ENCODE measurements around the gene PCTP. TPM values are rescaled to one million over a fixed set of nuclear protein-coding genes. Genes with fewer than 3 reads are reported as not detected.

PCTP gene
- total RNA-seq, 1 donor from 2014 or later = 21.9 TPM

- ATAC-seq (no peak), DNase-seq (ENCODE audit: missing footprints) (no peak)
- intact Hi-C loops (cut with DNase I) = no loop called here
Measured at GRCh38 chr17:55723488-55723848, 27.4 kb upstream of the PCTP start.

GRCh38 chr17:55726440-55726839, 24.4 kb upstream of the PCTP start:
- DNase-seq (ENCODE audit: missing footprints) (no peak), ATAC-seq (no peak)
- intact Hi-C loops (cut with DNase I) = loop anchor here (5.0 kb wide), 1 partner anchor 86 kb away; no protein-coding TSS in a partner anchor

- intact Hi-C loops (cut with DNase I) = loop anchor here (5.0 kb wide), 1 partner anchor 85 kb away; no protein-coding TSS in a partner anchor
- DNase-seq (ENCODE audit: missing footprints) (no peak), ATAC-seq (no peak)
Measured at GRCh38 chr17:55727275-55727674, 23.6 kb upstream of the PCTP start.

- intact Hi-C loops (cut with DNase I) = loop anchor here (5.0 kb wide), 1 partner anchor 84 kb away; no protein-coding TSS in a partner anchor
- ATAC-seq = no peak
Measured at GRCh38 chr17:55727920-55728319, 22.9 kb upstream of the PCTP start.

GRCh38 chr17:55728361-55728760, 22.5 kb upstream of the PCTP start:
- intact Hi-C loops (cut with DNase I) = loop anchor here (5.0 kb wide), 1 partner anchor 84 kb away; no protein-coding TSS in a partner anchor
- no peak for ATAC-seq
- no peak for DNase-seq (ENCODE audit: missing footprints)

More at GRCh38 chr17:55727920-55728319, 22.9 kb upstream of the PCTP start:
- no peak for DNase-seq (ENCODE audit: missing footprints)

GRCh38 chr17:55728833-55729232, 22.0 kb upstream of the PCTP start:
- ATAC-seq (no peak), DNase-seq (ENCODE audit: missing footprints) (no peak)
- intact Hi-C loops (cut with DNase I) = loop anchor here (5.0 kb wide), 1 partner anchor 83 kb away; no protein-coding TSS in a partner anchor

GRCh38 chr17:55729484-55729883, 21.4 kb upstream of the PCTP start:
- DNase-seq (ENCODE audit: missing footprints) (no peak), ATAC-seq (no peak)
- intact Hi-C loops (cut with DNase I) = loop anchor here (5.0 kb wide), 1 partner anchor 83 kb away; no protein-coding TSS in a partner anchor

GRCh38 chr17:55730380-55730779, 20.5 kb upstream of the PCTP start:
- intact Hi-C loops (cut with DNase I) = loop anchor here (5.0 to 10.0 kb wide), 2 partner anchors 308 to 446 kb away; partner anchors contain the start of gene MMD
- no peak for DNase-seq (ENCODE audit: missing footprints)
- ATAC-seq = no peak

- DNase-seq (ENCODE audit: missing footprints) = no peak
- intact Hi-C loops (cut with DNase I) = loop anchor here (5.0 to 10.0 kb wide), 2 partner anchors 309 to 446 kb away; partner anchors contain the start of gene MMD
- peak; percentile 47 for ATAC-seq
Measured at GRCh38 chr17:55730808-55731207, 20.0 kb upstream of the PCTP start.

- intact Hi-C loops (cut with DNase I) = loop anchor here (2.0 to 10.0 kb wide), 3 partner anchors 19 to 447 kb away; partner anchors contain the start of genes MMD and PCTP
- DNase-seq (ENCODE audit: missing footprints) (peak; percentile 82), ATAC-seq (peak; percentile 91)
Measured at GRCh38 chr17:55731586-55732250, 19.1 kb upstream of the PCTP start.

GRCh38 chr17:55734128-55734781, 16.6 kb upstream of the PCTP start:
- intact Hi-C loops (cut with DNase I) = loop anchor here (5.0 to 10.0 kb wide), 2 partner anchors 312 to 449 kb away; partner anchors contain the start of gene MMD
- ATAC-seq = no peak
- DNase-seq (ENCODE audit: missing footprints) = no peak

GRCh38 chr17:55735731-55736405, 15.0 kb upstream of the PCTP start:
- DNase-seq (ENCODE audit: missing footprints) (no peak), ATAC-seq (no peak)
- intact Hi-C loops (cut with DNase I) = loop anchor here (10.0 kb wide), 1 partner anchor 451 kb away; no protein-coding TSS in a partner anchor

- ATAC-seq (no peak), DNase-seq (ENCODE audit: missing footprints) (no peak)
- intact Hi-C loops (cut with DNase I) = loop anchor here (10.0 kb wide), 1 partner anchor 453 kb away; no protein-coding TSS in a partner anchor
Measured at GRCh38 chr17:55737976-55738501, 12.8 kb upstream of the PCTP start.

- DNase-seq (ENCODE audit: missing footprints) (no peak), ATAC-seq (no peak)
- intact Hi-C loops (cut with DNase I) = no loop called here
Measured at GRCh38 chr17:55740511-55741355, 10.1 kb upstream of the PCTP start.

GRCh38 chr17:55741356-55741700, 9.5 kb upstream of the PCTP start:
- no peak for DNase-seq (ENCODE audit: missing footprints)
- intact Hi-C loops (cut with DNase I) = no loop called here
- no peak for ATAC-seq

- DNase-seq (ENCODE audit: missing footprints) (no peak), ATAC-seq (no peak)
- intact Hi-C loops (cut with DNase I) = no loop called here
Measured at GRCh38 chr17:55742272-55743102, 8.4 kb upstream of the PCTP start.

GRCh38 chr17:55743103-55743679, 7.7 kb upstream of the PCTP start:
- ATAC-seq (no peak), DNase-seq (ENCODE audit: missing footprints) (no peak)
- intact Hi-C loops (cut with DNase I) = no loop called here
